Activated CD8-positive, alpha-beta memory T cell treated with anti-CD3 and anti-CD28 coated beads for 48 hours (primary cell): ENCODE measurements around the gene SEMG2.

Experiments used
- DNase-seq, 3 experiments: peaks; one replicate each; pipeline ENCODE4 v3.0.0-alpha.2; 2020; ENCODE audit warnings: low read depth in 2 of 3, low spot score in 2 of 3

SEMG2 gene

GRCh38 chr20:45229264-45230056 lies 8.3 kb downstream of the SEMG2 start:
- peak in 2 of 3 experiments; percentile 37 to 38 for DNase-seq

DNA sequence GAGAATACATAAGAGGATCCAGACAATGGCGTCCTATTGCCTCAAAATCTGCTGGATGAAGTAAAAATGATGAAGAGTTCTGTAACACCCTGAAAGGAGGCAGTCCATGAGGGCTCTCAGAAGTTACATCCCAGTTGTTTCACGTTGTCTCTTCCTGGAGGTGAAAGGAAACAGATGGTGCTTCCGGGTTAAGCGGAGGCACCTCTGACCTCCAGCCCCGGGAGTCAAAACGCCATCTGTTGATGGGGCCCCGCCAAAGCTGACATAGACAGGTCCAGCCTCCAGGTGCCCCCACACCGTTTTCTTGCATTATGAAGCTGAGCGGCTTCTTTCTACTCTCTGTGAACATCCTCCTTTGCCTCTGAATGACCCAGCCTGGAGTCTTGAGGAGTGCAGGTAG lies 9.5 kb downstream of the SEMG2 start:
- DNase-seq, result no peak

DNA sequence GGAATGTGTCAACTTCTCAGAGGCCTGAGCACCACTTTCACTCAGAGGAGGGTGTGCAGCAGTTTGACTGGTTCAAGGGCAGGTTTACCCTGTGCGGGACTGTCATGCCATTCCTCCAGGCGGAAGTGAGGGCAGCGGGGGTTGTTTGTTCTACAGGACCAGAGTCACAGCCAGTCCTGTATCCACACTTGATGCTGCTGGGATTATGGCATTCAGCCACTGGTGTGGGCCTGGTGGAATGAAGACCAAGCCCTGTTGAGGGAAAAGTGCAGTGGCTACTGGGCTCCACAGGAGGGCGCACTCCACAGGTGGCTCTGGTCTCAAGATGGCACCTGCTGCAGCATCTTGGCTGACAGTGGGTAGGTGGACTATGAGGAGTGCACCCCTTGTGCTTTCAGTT lies 14.8 kb downstream of the SEMG2 start:
- no peak for DNase-seq

DNA sequence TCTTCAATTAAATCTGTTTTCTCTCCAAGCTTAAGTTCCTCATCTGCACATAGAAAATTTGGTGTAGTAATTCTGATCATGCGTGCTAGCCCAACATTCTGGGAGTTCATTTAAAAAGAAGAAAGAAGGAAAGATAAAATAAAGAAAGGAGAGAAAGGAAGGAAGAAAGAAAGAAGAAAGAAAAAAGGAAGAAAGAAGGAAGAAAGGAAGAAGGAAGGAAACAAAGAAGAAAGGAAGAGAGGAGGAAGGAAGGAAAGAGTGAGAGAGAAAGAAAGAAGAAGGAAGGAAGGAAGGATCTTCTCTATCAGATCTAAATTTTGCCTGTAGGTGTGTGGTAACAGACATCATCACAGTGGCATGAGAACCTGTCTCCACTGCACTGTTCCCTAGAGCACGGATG lies 17.0 kb downstream of the SEMG2 start:
- DNase-seq, result no peak

- DNase-seq, result no peak
Observed at GRCh38 chr20:45246109-45246508, 24.9 kb downstream of the SEMG2 start.

DNA sequence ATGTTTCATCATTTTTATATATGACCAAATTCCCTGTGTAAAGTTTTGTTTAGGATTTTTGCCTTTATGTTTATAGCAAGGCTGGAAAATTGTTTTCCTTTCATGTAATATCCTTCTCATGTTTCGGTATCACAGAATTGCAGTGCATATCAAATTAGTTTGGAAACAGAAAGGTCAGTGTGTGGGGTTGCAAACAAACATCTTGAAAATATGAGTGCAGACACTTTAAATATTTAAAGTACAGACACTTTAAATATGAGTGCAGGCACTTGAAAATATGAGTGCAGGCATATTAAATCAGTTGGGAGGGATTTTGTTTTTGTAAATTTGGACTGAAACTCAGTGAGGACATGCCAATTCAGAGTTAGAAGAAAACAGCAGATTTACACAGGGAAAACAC lies 26.7 kb downstream of the SEMG2 start:
- no peak for DNase-seq

- DNase-seq, result no peak
Observed at GRCh38 chr20:45248609-45249008, 27.4 kb downstream of the SEMG2 start.

DNA sequence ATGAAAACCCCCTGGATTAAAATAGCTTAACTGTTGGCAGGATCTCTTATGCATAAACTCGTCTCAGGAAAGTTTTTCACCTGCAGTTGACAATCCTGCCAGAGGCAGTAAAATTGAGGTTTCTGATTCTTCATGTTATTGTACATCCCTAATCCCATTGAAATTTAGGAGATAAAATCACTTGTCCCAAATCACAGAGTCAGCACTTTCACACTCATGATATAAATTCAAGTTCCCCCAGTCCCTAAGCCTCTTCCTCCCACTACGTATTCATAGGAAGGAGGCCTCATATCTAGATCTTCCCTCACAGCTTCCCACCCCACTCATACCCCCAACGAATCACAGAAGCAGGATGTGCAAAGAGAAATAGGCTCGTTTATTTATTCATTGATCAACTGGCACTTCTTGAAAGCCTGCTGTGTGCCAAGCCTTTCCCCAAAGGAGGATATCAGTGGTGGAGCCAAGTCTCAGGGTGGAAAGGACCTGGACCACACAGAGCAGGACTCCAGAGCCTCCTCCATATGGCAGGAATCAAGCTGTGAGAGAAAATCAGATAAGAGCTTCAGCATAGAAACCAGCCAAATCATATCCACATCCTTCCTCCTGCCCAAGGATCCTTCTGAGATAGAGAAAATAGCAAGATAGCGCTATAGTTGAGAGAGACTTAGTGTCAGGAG lies 30.8 kb downstream of the SEMG2 start:
- no peak for DNase-seq

DNA sequence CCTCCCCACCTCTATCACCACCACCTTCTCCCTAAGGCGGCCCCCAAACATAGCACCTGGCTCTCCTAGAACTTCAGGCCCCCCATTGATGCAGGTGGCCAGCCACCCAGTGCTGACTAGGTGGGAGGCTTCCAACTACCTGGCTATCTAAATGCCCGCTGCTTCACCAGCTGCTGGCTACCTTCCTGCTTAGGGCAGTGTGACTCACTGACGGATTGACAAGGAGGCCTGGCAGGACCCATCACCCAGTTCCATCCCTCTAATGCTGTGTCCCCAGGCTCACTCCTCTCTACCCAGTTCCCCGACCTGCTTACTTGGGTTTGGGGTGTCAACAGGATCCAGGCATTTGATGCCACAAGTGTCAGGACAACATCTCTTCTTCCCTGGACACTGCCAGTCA lies 32.1 kb downstream of the SEMG2 start:
- no peak for DNase-seq

DNA sequence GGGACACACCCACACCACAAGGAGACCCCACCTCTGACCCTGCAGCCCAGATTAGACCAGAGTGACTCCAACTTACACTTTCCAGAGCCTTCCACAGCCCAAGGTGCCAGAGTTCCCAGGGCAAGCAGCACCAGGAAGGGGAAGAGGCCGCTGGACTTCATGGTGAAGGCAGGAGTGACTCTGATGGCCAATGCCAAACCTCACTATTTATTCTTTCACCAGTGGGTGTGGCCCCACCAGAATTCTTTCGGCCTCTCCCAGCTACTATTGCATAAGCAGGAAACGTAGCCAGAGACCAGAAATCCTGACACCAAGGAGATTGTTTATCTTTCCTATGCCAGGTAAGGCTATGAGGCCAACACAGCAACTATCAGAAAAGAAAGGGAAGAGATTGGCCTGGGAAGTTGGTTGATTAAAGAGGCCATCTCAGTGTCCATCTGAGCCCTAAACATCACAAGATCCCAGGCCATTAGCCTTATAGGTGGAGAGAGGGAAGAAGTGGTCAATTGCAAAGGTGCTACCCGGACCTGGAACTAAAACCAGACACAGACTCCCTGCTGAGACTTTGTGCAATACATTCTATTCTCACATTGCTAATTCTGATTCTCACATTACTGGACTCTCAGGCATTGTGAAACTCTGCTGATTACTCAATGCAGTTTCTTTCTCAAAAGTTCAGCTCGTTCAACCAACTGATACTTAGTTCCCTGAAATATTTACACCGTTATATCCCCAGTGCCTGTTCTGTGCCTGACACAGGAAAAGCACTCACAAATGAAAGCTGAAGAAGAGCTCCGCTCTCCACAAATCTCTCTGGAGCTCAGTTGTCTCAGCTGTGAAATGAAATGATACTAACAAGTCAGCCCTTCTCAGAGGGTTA lies 33.5 kb downstream of the SEMG2 start, which contains the start of gene SLPI:
TSS of gene SLPI (minus strand) at position 182 of the 880 bp plus-strand sequence. CDS start at position 161, 21 bp downstream.
- DNase-seq, result no peak

- DNase-seq, result no peak
Observed at GRCh38 chr20:45257161-45257560, 36.0 kb downstream of the SEMG2 start.

GRCh38 chr20:45257711-45258110 lies 36.5 kb downstream of the SEMG2 start:
- no peak for DNase-seq

GRCh38 chr20:45258259-45258658 lies 37.1 kb downstream of the SEMG2 start:
- no peak for DNase-seq

- DNase-seq, result no peak
Observed at GRCh38 chr20:45258664-45259063, 37.5 kb downstream of the SEMG2 start.

- no peak for DNase-seq
Observed at GRCh38 chr20:45263556-45264266, 42.5 kb downstream of the SEMG2 start.

- no peak for DNase-seq
Observed at GRCh38 chr20:45266977-45267376, 45.8 kb downstream of the SEMG2 start.

- DNase-seq, result no peak
Observed at GRCh38 chr20:45268531-45268930, 47.4 kb downstream of the SEMG2 start.

GRCh38 chr20:45269056-45269455 lies 47.9 kb downstream of the SEMG2 start:
- no peak for DNase-seq

DNA sequence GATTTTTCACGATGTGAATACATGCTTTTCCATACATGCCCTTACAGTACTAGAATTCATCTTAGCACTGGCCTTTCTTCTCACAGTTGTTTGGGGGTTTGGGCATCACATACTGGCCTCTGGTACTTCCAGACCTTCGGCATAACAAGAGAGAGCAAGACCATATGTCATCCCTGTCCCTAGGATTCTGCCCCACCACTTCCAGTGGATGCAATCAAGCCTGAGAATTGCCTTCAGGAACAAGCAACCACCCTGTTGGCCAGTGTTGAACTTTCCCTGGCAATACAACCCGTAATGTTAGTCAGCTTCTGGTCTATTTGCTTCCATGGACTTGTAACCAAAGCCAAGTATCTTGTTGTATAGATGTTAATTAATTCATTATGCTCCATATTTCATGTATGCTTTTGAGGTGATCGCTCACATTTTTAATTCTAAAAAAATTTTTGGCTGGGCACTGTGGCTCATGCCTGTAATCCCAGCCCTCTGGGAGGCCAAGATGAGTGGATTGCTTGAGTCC lies 48.6 kb downstream of the SEMG2 start:
- DNase-seq, result no peak
